Measurements from ENCODE around the gene UPP1. TPM values are rescaled to one million over a fixed set of nuclear protein-coding genes. Genes with fewer than 3 reads are reported as not detected.

The UPP1 gene
- total and polyA plus RNA-seq, 4 donors, result 30.4 to 63.0 (median 34.5) TPM

GRCh38 chr7:48090095-48090805 lies 1.2 kb downstream of the UPP1 start:
- H3K36me3 ChIP-seq (ENCODE audit: control insufficient read depth in 1 of 2, insufficient read depth in 2 of 2, low read length in 1 of 2), result no peaks in the 10 kb centered on the region
- H3K9me3 ChIP-seq (ENCODE audit: control insufficient read depth, low read length), result no peaks in the 10 kb centered on the region
- H3K27ac ChIP-seq (ENCODE audit: low read depth in 1 of 2, low read length in 2 of 2), result no peak overlapping the region
- intact Hi-C loops (cut with DNase I), result loop anchor here in 1 of 2 donors (5.0 kb wide), 1 partner anchor 53 kb away; the partner anchor contains the start of gene C7orf57
- H3K27me3 ChIP-seq (ENCODE audit: control insufficient read depth in 1 of 2, insufficient read depth in 2 of 2, low read length in 1 of 2), result no peaks in the 10 kb centered on the region
- 91 to 92% methylated on average over 28 of the region's 28 CpGs for WGBS, 2 donors
- no peaks in the 10 kb centered on the region for H3K4me1 ChIP-seq (ENCODE audit: control insufficient read depth in 1 of 2, insufficient read depth in 2 of 2, low read length in 2 of 2)
- DNase-seq (peak in 1 of 2 donors; percentile 82), ATAC-seq (ENCODE audit: low FRiP score) (no peak)
- H3K4me3 ChIP-seq (ENCODE audit: low read length in 2 of 2), result no peak overlapping the region

- 80 to 88% methylated on average over 10 of the region's 10 CpGs for WGBS, 2 donors
- no peaks in the 10 kb centered on the region for H3K4me1 ChIP-seq (ENCODE audit: control insufficient read depth in 1 of 2, insufficient read depth in 2 of 2, low read length in 2 of 2)
These were observed 2.7 kb downstream of the UPP1 start for GRCh38 chr7:48091506-48092433.

GRCh38 chr7:48094861-48095293 lies 5.8 kb downstream of the UPP1 start:
- no peaks in the 10 kb centered on the region for H3K9me3 ChIP-seq (ENCODE audit: control insufficient read depth, low read length)
- ATAC-seq (ENCODE audit: low FRiP score), result no peak
- WGBS, 2 donors, result 14 to 19% methylated on average over 3 of the region's 3 CpGs
- no peak for DNase-seq
- no peaks in the 10 kb centered on the region for H3K4me1 ChIP-seq (ENCODE audit: control insufficient read depth in 1 of 2, insufficient read depth in 2 of 2, low read length in 2 of 2)
- H3K27ac ChIP-seq (ENCODE audit: low read depth in 1 of 2, low read length in 2 of 2), result peak overlapping the region in 1 of 2 donors; percentile 47
- H3K4me3 ChIP-seq (ENCODE audit: low read length in 2 of 2), result no peak overlapping the region
- intact Hi-C loops (cut with DNase I), result loop anchor here (5.0 kb wide), 2 partner anchors 58 to 118 kb away; partner anchors contain the start of genes C7orf57 (in 1 of the 2) and HUS1 (in 1 of the 2)
- no peaks in the 10 kb centered on the region for H3K27me3 ChIP-seq (ENCODE audit: control insufficient read depth in 1 of 2, insufficient read depth in 2 of 2, low read length in 1 of 2)
- no peaks in the 10 kb centered on the region for H3K36me3 ChIP-seq (ENCODE audit: control insufficient read depth in 1 of 2, insufficient read depth in 2 of 2, low read length in 1 of 2)

More at GRCh38 chr7:48091506-48092433, 2.7 kb downstream of the UPP1 start:
- no peaks in the 10 kb centered on the region for H3K36me3 ChIP-seq (ENCODE audit: control insufficient read depth in 1 of 2, insufficient read depth in 2 of 2, low read length in 1 of 2)
- DNase-seq (no peak), ATAC-seq (ENCODE audit: low FRiP score) (no peak)
- no peak overlapping the region for H3K4me3 ChIP-seq (ENCODE audit: low read length in 2 of 2)
- H3K27ac ChIP-seq (ENCODE audit: low read depth in 1 of 2, low read length in 2 of 2), result no peak overlapping the region
- no peaks in the 10 kb centered on the region for H3K27me3 ChIP-seq (ENCODE audit: control insufficient read depth in 1 of 2, insufficient read depth in 2 of 2, low read length in 1 of 2)
- no peaks in the 10 kb centered on the region for H3K9me3 ChIP-seq (ENCODE audit: control insufficient read depth, low read length)
- intact Hi-C loops (cut with DNase I), result loop anchor here in 1 of 2 donors (5.0 kb wide), 1 partner anchor 54 kb away; the partner anchor contains the start of gene C7orf57

- 91 to 93% methylated on average over 2 of the region's 2 CpGs for WGBS, 2 donors
- no peak for ATAC-seq (ENCODE audit: low FRiP score)
- intact Hi-C loops (cut with DNase I), result loop anchor here in 1 of 2 donors (5.0 kb wide), 1 partner anchor 119 kb away; the partner anchor contains the start of gene HUS1
- Histone ChIP-seq H3K4me1 (ENCODE audit: control insufficient read depth in 1 of 2, insufficient read depth in 2 of 2, low read length in 2 of 2) (no peaks in the 10 kb centered on the region), H3K4me3 (ENCODE audit: low read length in 2 of 2) (no peak overlapping the region), H3K27me3 (ENCODE audit: control insufficient read depth in 1 of 2, insufficient read depth in 2 of 2, low read length in 1 of 2) (no peaks in the 10 kb centered on the region), H3K27ac (ENCODE audit: low read depth in 1 of 2, low read length in 2 of 2) (no peak overlapping the region), H3K9me3 (ENCODE audit: control insufficient read depth, low read length) (no peaks in the 10 kb centered on the region), H3K36me3 (ENCODE audit: control insufficient read depth in 1 of 2, insufficient read depth in 2 of 2, low read length in 1 of 2) (no peaks in the 10 kb centered on the region)
- DNase-seq, result no peak
These were observed 7.2 kb downstream of the UPP1 start for GRCh38 chr7:48096273-48096672.

- H3K27ac ChIP-seq (ENCODE audit: low read depth in 1 of 2, low read length in 2 of 2), result no peak overlapping the region
- intact Hi-C loops (cut with DNase I), result loop anchor here in 1 of 2 donors (5.0 kb wide), 1 partner anchor 120 kb away; the partner anchor contains the start of gene HUS1
- DNase-seq (no peak), ATAC-seq (ENCODE audit: low FRiP score) (no peak)
- H3K36me3 ChIP-seq (ENCODE audit: control insufficient read depth in 1 of 2, insufficient read depth in 2 of 2, low read length in 1 of 2), result no peaks in the 10 kb centered on the region
- H3K4me1 ChIP-seq (ENCODE audit: control insufficient read depth in 1 of 2, insufficient read depth in 2 of 2, low read length in 2 of 2), result no peaks in the 10 kb centered on the region
- no peak overlapping the region for H3K4me3 ChIP-seq (ENCODE audit: low read length in 2 of 2)
- 65 to 75% methylated on average over 6 of the region's 6 CpGs for WGBS, 2 donors
- no peaks in the 10 kb centered on the region for H3K27me3 ChIP-seq (ENCODE audit: control insufficient read depth in 1 of 2, insufficient read depth in 2 of 2, low read length in 1 of 2)
- no peaks in the 10 kb centered on the region for H3K9me3 ChIP-seq (ENCODE audit: control insufficient read depth, low read length)
These were observed 8.6 kb downstream of the UPP1 start for GRCh38 chr7:48097521-48098231.

- Histone ChIP-seq H3K4me3 (ENCODE audit: low read length in 2 of 2) (no peak overlapping the region), H3K9me3 (ENCODE audit: control insufficient read depth, low read length) (no peaks in the 10 kb centered on the region), H3K4me1 (ENCODE audit: control insufficient read depth in 1 of 2, insufficient read depth in 2 of 2, low read length in 2 of 2) (no peaks in the 10 kb centered on the region), H3K27me3 (ENCODE audit: control insufficient read depth in 1 of 2, insufficient read depth in 2 of 2, low read length in 1 of 2) (no peaks in the 10 kb centered on the region), H3K27ac (ENCODE audit: low read depth in 1 of 2, low read length in 2 of 2) (no peak overlapping the region), H3K36me3 (ENCODE audit: control insufficient read depth in 1 of 2, insufficient read depth in 2 of 2, low read length in 1 of 2) (peaks cover 0 to 2% of the 10 kb centered on the region in 2 donors)
- WGBS, 2 donors, result 57 to 60% methylated on average over 4 of the region's 4 CpGs
- intact Hi-C loops (cut with DNase I), result loop anchor here in 1 of 2 donors (5.0 kb wide), 1 partner anchor 122 kb away; the partner anchor contains the start of gene HUS1
- no peak for DNase-seq
- no peak for ATAC-seq (ENCODE audit: low FRiP score)
These were observed 9.8 kb downstream of the UPP1 start for GRCh38 chr7:48098846-48099245.

- H3K9me3 ChIP-seq (ENCODE audit: control insufficient read depth, low read length), result no peaks in the 10 kb centered on the region
- H3K4me1 ChIP-seq (ENCODE audit: control insufficient read depth in 1 of 2, insufficient read depth in 2 of 2, low read length in 2 of 2), result no peaks in the 10 kb centered on the region
- H3K4me3 ChIP-seq (ENCODE audit: low read length in 2 of 2), result no peak overlapping the region
- ATAC-seq (ENCODE audit: low FRiP score) (no peak), DNase-seq (no peak)
- no peak overlapping the region for H3K27ac ChIP-seq (ENCODE audit: low read depth in 1 of 2, low read length in 2 of 2)
- H3K36me3 ChIP-seq (ENCODE audit: control insufficient read depth in 1 of 2, insufficient read depth in 2 of 2, low read length in 1 of 2), result peaks cover 0 to 2% of the 10 kb centered on the region in 2 donors
- 79 to 86% methylated on average over 3 of the region's 3 CpGs for WGBS, 2 donors
- no peaks in the 10 kb centered on the region for H3K27me3 ChIP-seq (ENCODE audit: control insufficient read depth in 1 of 2, insufficient read depth in 2 of 2, low read length in 1 of 2)
- intact Hi-C loops (cut with DNase I), result loop anchor here in 1 of 2 donors (5.0 kb wide), 1 partner anchor 122 kb away; the partner anchor contains the start of gene HUS1
These were observed 10.7 kb downstream of the UPP1 start for GRCh38 chr7:48099781-48100180.

GRCh38 chr7:48101352-48101751 lies 12.3 kb downstream of the UPP1 start:
- no peak overlapping the region for H3K27ac ChIP-seq (ENCODE audit: low read depth in 1 of 2, low read length in 2 of 2)
- H3K4me1 ChIP-seq (ENCODE audit: control insufficient read depth in 1 of 2, insufficient read depth in 2 of 2, low read length in 2 of 2), result no peaks in the 10 kb centered on the region
- ATAC-seq (ENCODE audit: low FRiP score), result no peak
- H3K27me3 ChIP-seq (ENCODE audit: control insufficient read depth in 1 of 2, insufficient read depth in 2 of 2, low read length in 1 of 2), result no peaks in the 10 kb centered on the region
- intact Hi-C loops (cut with DNase I), result no loop called here
- no peak for DNase-seq
- no peak overlapping the region for H3K4me3 ChIP-seq (ENCODE audit: low read length in 2 of 2)
- H3K9me3 ChIP-seq (ENCODE audit: control insufficient read depth, low read length), result no peaks in the 10 kb centered on the region
- peaks cover 0 to 2% of the 10 kb centered on the region in 2 donors for H3K36me3 ChIP-seq (ENCODE audit: control insufficient read depth in 1 of 2, insufficient read depth in 2 of 2, low read length in 1 of 2)
- WGBS, 2 donors, result 97 to 98% methylated on average over 8 of the region's 8 CpGs
